Left lung (tissue), 10 donors: ENCODE data around the gene LIMS1. TPM values are rescaled to one million over a fixed set of nuclear protein-coding genes. Genes with fewer than 3 reads are reported as not detected.

ENCODE experiments used
- ATAC-seq: fragments of 200-7000 bp; cut with Tn5 transposase; one replicate; pipeline ENCODE4 v1.9.1; 2020; ENCODE audit warnings: moderate library complexity
- DNase-seq, 4 donors: peaks; one replicate each; pipeline ENCODE4 v3.0.0-alpha.2; 2013 to 2020
- H3K27ac ChIP-seq, 2 donors: fragments of 200-600 bp; sonication (generic) in 1 of 2; one replicate each; pipeline versions ENCODE4 v1.5.0 to v1.8.0; 2020 to 2021
- H3K27me3 ChIP-seq, 2 donors: fragments of 200-600 bp; sonication (generic) in 1 of 2; one replicate each; pipeline versions ENCODE4 v1.5.0 to v1.8.0; 2020 to 2021
- H3K36me3 ChIP-seq, 2 donors: fragments of 200-600 bp; sonication (generic) in 1 of 2; one replicate each; pipeline versions ENCODE4 v1.5.0 to v1.8.0; 2020 to 2021
- H3K4me1 ChIP-seq, 2 donors: fragments of 200-600 bp; one replicate each; pipeline ENCODE4 v1.8.0; 2021
- H3K4me3 ChIP-seq, 2 donors: fragments of 200-600 bp; sonication (generic) in 1 of 2; one replicate each; pipeline versions ENCODE4 v1.5.0 to v1.8.0; 2020 to 2021; ENCODE audit warnings: mild to moderate bottlenecking in 1 of 2
- H3K9me3 ChIP-seq, 2 donors: fragments of 200-600 bp; sonication (generic) in 1 of 2; one replicate each; pipeline versions ENCODE4 v1.5.0 to v1.8.0; 2020 to 2021
- intact Hi-C, 2 donors: fragments of 100-400 bp; cut with DNase I; formaldehyde crosslinking; loops; one replicate each; pipeline versions ENCODE4 v1.11.2 to v1.14.2; 2022
- polyA plus RNA-seq, 6 donors: library from polyadenylated mRNA; unstranded; fragments of 120-200 nt; gene quantifications; one replicate each; pipeline ENCODE4 v1.2.1, GENCODE V29; 2013; ENCODE audit not compliant: insufficient read length in 6 of 6
- total RNA-seq, 2 donors: library from RNA; stranded (reverse); fragmentation: NEBNext Ultra II Directional; extraction: Animal tissue kit (Norgen Biotek cat#: 25700); gene quantifications; one replicate each; pipeline ENCODE4 v1.2.1, GENCODE V29; 2021
- TF ChIP-seq, protein P1 (sequence below), 2 donors: fragments of 200-600 bp; sonication (generic) in 1 of 2; IDR thresholded peaks; one replicate each; pipeline versions ENCODE4 v1.5.0 to v1.8.0; 2021; ENCODE audit warnings: antibody characterized with exemption in 2 of 2
- donor health status: DM: no; HTN: yes; CAD: no.
- donor health status: DM: no; HTN: no; CAD: no.

LIMS1 gene
- total and polyA plus RNA-seq, 8 donors, result 63.2 to 122 (median 70.4) TPM

DNA sequence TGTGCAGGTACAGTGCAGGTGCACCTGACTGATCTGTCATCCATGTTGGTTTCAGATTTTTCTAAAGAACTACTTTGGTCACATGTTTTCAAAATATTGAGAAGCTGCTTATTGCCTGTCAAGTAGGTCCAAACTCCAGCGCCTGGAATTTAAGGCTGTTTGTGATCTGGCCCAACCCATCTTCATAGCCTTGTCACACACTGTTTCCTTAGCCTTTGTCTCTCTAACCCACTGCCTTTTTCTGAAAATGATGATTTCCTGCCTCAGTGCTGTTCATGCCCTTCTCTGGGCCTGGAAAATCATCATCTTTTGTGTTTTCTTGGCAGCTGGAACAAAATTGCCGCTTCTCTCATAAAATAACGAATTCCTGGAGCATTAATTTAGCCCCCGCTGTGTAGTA is 7.2 kb downstream of the LIMS1 start:
- no peak for DNase-seq
- TF ChIP-seq, protein P1, sequence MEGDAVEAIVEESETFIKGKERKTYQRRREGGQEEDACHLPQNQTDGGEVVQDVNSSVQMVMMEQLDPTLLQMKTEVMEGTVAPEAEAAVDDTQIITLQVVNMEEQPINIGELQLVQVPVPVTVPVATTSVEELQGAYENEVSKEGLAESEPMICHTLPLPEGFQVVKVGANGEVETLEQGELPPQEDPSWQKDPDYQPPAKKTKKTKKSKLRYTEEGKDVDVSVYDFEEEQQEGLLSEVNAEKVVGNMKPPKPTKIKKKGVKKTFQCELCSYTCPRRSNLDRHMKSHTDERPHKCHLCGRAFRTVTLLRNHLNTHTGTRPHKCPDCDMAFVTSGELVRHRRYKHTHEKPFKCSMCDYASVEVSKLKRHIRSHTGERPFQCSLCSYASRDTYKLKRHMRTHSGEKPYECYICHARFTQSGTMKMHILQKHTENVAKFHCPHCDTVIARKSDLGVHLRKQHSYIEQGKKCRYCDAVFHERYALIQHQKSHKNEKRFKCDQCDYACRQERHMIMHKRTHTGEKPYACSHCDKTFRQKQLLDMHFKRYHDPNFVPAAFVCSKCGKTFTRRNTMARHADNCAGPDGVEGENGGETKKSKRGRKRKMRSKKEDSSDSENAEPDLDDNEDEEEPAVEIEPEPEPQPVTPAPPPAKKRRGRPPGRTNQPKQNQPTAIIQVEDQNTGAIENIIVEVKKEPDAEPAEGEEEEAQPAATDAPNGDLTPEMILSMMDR (IDR thresholded peaks at IDR 0.05), result no peak

DNA sequence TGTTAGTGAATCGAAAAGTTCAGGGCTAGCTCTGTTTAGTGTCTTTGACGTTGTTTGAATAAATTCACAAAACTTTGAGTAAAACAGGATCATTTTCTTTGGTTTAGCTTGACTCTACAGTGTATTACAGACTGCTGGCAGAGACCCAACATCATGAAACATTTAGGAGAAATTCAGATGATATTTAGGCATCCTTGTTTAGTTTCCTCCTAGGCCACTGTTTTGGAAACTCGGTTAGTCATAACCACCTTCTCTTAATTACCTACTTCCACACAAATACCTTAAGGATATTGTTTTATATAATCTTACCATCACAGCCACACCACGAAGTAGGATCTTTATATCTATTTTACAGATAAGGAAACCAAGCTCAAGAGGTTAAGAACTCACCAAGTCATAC is 7.8 kb downstream of the LIMS1 start:
- H3K27me3 ChIP-seq, result no peaks in the 10 kb centered on the region
- peaks cover 0 to 22% of the 10 kb centered on the region in 2 donors for H3K4me1 ChIP-seq
- peak in 1 of 4 donors; percentile 39 for DNase-seq
- H3K9me3 ChIP-seq, result no peaks in the 10 kb centered on the region
- TF ChIP-seq, protein P1 (IDR thresholded peaks at IDR 0.05), result no peak
- no peaks in the 10 kb centered on the region for H3K36me3 ChIP-seq
- H3K4me3 ChIP-seq, result no peak overlapping the region
- intact Hi-C loops, result no loop called here
- H3K27ac ChIP-seq, result peak overlapping the region in 1 of 2 donors; percentile 17
- no peak for ATAC-seq

More for the DNA sequence above, 7.2 kb downstream of the LIMS1 start:
- H3K9me3 ChIP-seq, result no peaks in the 10 kb centered on the region
- no peak overlapping the region for H3K4me3 ChIP-seq
- H3K27ac ChIP-seq, result peak overlapping the region in 1 of 2 donors; percentile 17
- peaks cover 0 to 27% of the 10 kb centered on the region in 2 donors for H3K4me1 ChIP-seq
- H3K27me3 ChIP-seq, result no peaks in the 10 kb centered on the region
- no peak for ATAC-seq
- intact Hi-C loops, result no loop called here
- H3K36me3 ChIP-seq, result no peaks in the 10 kb centered on the region

DNA sequence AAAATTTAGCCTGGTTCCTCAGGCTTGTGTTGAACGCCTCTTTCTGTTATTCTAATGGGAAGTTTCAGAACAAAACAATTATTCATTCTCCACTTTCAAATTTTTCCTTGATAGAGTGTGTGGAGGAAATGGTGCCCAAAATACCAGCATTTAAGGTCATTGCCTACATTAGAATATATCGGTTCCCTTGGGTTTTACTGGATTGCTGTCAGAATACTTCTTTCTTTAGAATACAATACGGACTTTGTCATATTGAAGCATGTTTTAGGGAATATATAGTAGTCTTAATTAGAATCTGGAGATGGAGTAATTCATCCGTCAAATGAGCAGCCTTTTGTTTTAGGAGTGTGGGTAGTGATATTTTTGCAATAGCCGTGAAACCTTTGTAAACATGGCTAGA is 13.3 kb downstream of the LIMS1 start:
- no peak for ATAC-seq

DNA sequence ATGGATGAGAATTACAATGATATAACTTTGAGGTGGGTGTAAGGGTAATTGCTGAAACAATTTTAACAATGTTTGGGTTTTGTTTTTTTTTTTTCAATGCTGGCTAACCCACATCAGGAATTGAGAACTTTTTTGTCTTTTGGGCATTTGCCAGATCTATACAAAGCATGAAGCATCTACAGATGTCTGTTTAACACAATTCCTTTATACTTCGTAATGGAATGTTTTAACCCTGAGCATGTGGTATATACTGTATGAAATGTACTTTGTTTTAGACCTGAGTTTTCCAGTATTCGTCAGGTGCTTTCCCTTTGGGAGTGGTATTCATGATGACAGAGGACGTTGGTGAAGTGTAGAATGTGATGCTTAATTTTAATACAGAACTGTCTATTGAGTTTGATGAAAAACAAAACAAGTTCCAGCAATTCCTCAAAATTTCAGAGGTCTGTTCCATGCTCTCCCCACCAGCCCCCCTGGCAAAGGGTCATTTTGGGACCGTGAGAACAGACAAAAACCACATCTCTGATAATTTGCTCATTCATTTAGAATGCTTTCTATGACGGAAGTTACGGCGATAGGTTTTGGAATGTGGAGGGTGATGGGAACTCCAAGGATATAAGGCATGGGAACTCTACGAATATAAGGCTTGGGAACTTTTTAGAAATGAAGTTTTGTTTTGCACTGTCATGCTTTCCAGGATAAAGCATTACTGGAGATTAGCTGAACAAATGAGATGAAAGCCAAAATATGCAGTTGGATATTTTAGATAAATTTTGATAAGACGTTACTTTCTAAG is 14.1 kb downstream of the LIMS1 start:
- ATAC-seq (no peak), DNase-seq (no peak)
- no peaks in the 10 kb centered on the region for H3K36me3 ChIP-seq
- H3K27me3 ChIP-seq, result no peaks in the 10 kb centered on the region
- H3K9me3 ChIP-seq, result no peaks in the 10 kb centered on the region
- H3K4me1 ChIP-seq, result peaks cover 0 to 4% of the 10 kb centered on the region in 2 donors
- H3K27ac ChIP-seq, result no peak overlapping the region
- intact Hi-C loops, result no loop called here
- TF ChIP-seq, protein P1 (IDR thresholded peaks at IDR 0.05), result no peak
- H3K4me3 ChIP-seq, result no peak overlapping the region

More for the DNA sequence above, 13.3 kb downstream of the LIMS1 start:
- H3K9me3 ChIP-seq, result no peaks in the 10 kb centered on the region
- H3K27me3 ChIP-seq, result no peaks in the 10 kb centered on the region
- intact Hi-C loops, result no loop called here
- TF ChIP-seq, protein P1 (IDR thresholded peaks at IDR 0.05), result no peak
- H3K27ac ChIP-seq, result no peak overlapping the region
- H3K36me3 ChIP-seq, result no peaks in the 10 kb centered on the region
- H3K4me3 ChIP-seq, result no peak overlapping the region
- no peak for DNase-seq
- no peaks in the 10 kb centered on the region for H3K4me1 ChIP-seq

DNA sequence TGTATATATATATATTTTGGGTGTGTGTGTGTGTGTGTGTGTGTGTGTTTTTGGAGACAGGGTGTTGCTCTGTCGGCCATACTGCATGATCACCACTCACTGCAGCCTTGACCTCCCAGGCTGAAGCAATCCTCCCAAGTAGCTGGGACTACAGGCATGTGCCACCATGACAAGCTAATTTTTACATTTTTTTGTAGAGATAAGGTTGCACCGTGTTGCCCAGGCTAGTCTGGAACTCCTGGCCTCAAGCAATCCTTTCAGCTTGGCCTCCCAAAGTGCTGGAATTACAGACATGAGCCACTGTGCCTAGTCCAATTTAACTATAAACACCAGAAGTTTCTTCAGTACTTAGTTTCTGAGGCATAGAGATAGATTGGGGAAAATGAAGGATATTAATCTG is 18.3 kb downstream of the LIMS1 start:
- Histone ChIP-seq H3K27me3 (no peaks in the 10 kb centered on the region), H3K4me3 (no peak overlapping the region), H3K27ac (no peak overlapping the region), H3K9me3 (no peaks in the 10 kb centered on the region), H3K4me1 (peaks cover 0 to 9% of the 10 kb centered on the region in 2 donors), H3K36me3 (no peaks in the 10 kb centered on the region)
- ATAC-seq (no peak), DNase-seq (no peak)
- intact Hi-C loops, result no loop called here
- TF ChIP-seq, protein P1 (IDR thresholded peaks at IDR 0.05), result no peak
